ENCODE measurements around the gene CRTAP. TPM values are rescaled to one million over a fixed set of nuclear protein-coding genes. Genes with fewer than 3 reads are reported as not detected.

The CRTAP gene
- total RNA-seq, 1 experiment from 2014 or later, result 104 TPM

GRCh38 chr3:33145221-33145900, 31.5 kb downstream of the CRTAP start:
- Histone ChIP-seq H4K20me1 (ENCODE audit: insufficient read depth) (no peaks in the 10 kb centered on the region), H3K27ac (ENCODE audit: low read depth, low read length) (no peak overlapping the region), H2AFZ (ENCODE audit: low read depth, low read length, poor library complexity, severe bottlenecking) (no peak overlapping the region), H3K9me2 (ENCODE audit: insufficient read depth) (no peaks in the 10 kb centered on the region), H3K4me1 (ENCODE audit: control insufficient read depth in 1 of 2, insufficient read depth in 2 of 2, low read length in 2 of 2) (peaks cover 12 to 15% of the 10 kb centered on the region in 2 experiments; a peak in 2 of 4 replicates), H3K9ac (ENCODE audit: low read length) (no peak overlapping the region), H3K79me2 (ENCODE audit: insufficient read depth, low read length) (no peaks in the 10 kb centered on the region), H3K4me2 (ENCODE audit: low read length) (no peak overlapping the region), H3K9me3 (ENCODE audit: control insufficient read depth in 1 of 2, insufficient read depth in 1 of 2, low read depth in 1 of 2, low read length in 2 of 2) (no peaks in the 10 kb centered on the region), H3K27me3 (ENCODE audit: insufficient read depth, low read length) (no peaks in the 10 kb centered on the region), H3K36me3 (ENCODE audit: control insufficient read depth in 1 of 2, insufficient read depth in 2 of 2, low read length in 2 of 2) (peaks cover 3% of the 10 kb centered on the region in 2 experiments; a peak in 1 of 4 replicates), H3K4me3 (replicated peaks in 1 of 2; ENCODE audit: low read depth in 1 of 2, low read length in 2 of 2) (no peak overlapping the region)
- ChIA-PET RAD21 (ENCODE audit: low non-redundant PET in 1 of 2, low total read pairs in 2 of 2, uncharacterized antibody in 2 of 2, unreplicated experiment in 2 of 2) (no interaction called here), POLR2A (no interaction called here), CTCF (interaction anchor here (0.6 to 1.2 kb wide), 3 partner anchors 10 to 227 kb away, joined by 3 to 4 read pairs (median 4); no protein-coding TSS in a partner anchor)
- BruUV-seq (replicated peaks), result no TSS peak
- ATAC-seq (no peak), DNase-seq (ENCODE audit: low read depth, low spot score) (no peak)
- TF ChIP-seq RAD21 (IDR thresholded peaks at IDR 0.05; ENCODE audit: low read depth) (no peak), SP1 (IDR thresholded peaks at IDR 0.05; ENCODE audit: low read depth) (no peak), CEBPB (IDR thresholded peaks at IDR 0.05; ENCODE audit: low read depth) (no peak), SRF (IDR thresholded peaks at IDR 0.05; ENCODE audit: low read depth) (no peak), MAX (IDR thresholded peaks at IDR 0.05) (no peak), FOSL1 (IDR thresholded peaks at IDR 0.05; ENCODE audit: low read depth) (no peak), CTCF (IDR thresholded peaks at IDR 0.05 in 2 of 3, conservative IDR thresholded peaks at IDR 0.05 in 1 of 3; ENCODE audit: borderline replicate concordance in 1 of 3, insufficient read depth in 1 of 3, low read depth in 2 of 3, low read length in 2 of 3) (no peak), YY1 (IDR thresholded peaks at IDR 0.05; ENCODE audit: extremely low read depth, insufficient replicate concordance, low read depth, low read length) (no peak)
- intact Hi-C loops (cut with micrococcal nuclease), result no loop called here
